ENCODE data around the gene ZNF486. TPM values are rescaled to one million over a fixed set of nuclear protein-coding genes. Genes with fewer than 3 reads are reported as not detected.
"Not testable (repeated sequence)": the region's sequence is repeated elsewhere in the genome, so short reads cannot be mapped to it uniquely, and the experiment has no call there.

The ZNF486 gene
- total and polyA plus RNA-seq, 4 experiments from 2014 or later: 1.7 to 11.7 (median 8.6) TPM

- intact Hi-C loops (cut with micrococcal nuclease): loop anchor here (5.0 kb wide), 1 partner anchor 1221 kb away; the partner anchor contains the start of gene ZNF493
- H3K9me3 ChIP-seq (ENCODE audit: control insufficient read depth in 1 of 2, low read length in 2 of 2); H3K27ac Mint-ChIP-seq; H3K36me3 ChIP-seq (ENCODE audit: insufficient read depth, low read length); POLR2A ChIA-PET (ENCODE audit: partially characterized antibody); H3K27me3 ChIP-seq (ENCODE audit: insufficient read depth, low read length); H3K4me1 ChIP-seq (ENCODE audit: insufficient read depth, low read length); H3K27me3 Mint-ChIP-seq; H3K4me3 Mint-ChIP-seq; H3K4me3 ChIP-seq (ENCODE audit: low read length in 2 of 2); CTCF ChIA-PET (ENCODE audit: partially characterized antibody); H3K27ac ChIP-seq (ENCODE audit: low read depth, low read length); DNase-seq: not testable (repeated sequence)
- peaks cover 38 to 41% of the 10 kb centered on the region in 2 donors for H3K36me3 Mint-ChIP-seq
- H3K4me1 Mint-ChIP-seq: peaks cover 4 to 13% (median 12%) of the 10 kb centered on the region in 4 donors
- peaks cover 0 to 30% (median 4%) of the 10 kb centered on the region in 8 donors for H3K9me3 Mint-ChIP-seq
These were observed 8.8 kb downstream of the ZNF486 start for GRCh38 chr19:20175848-20176247.

- H3K36me3 ChIP-seq (ENCODE audit: insufficient read depth, low read length); H3K4me1 Mint-ChIP-seq; CTCF ChIA-PET (ENCODE audit: partially characterized antibody); H3K27me3 Mint-ChIP-seq; H3K4me3 Mint-ChIP-seq; DNase-seq; H3K27ac ChIP-seq (ENCODE audit: low read depth, low read length); H3K27ac Mint-ChIP-seq; H3K9me3 ChIP-seq (ENCODE audit: control insufficient read depth in 1 of 2, low read length in 2 of 2); H3K4me3 ChIP-seq (ENCODE audit: low read length in 2 of 2); H3K27me3 ChIP-seq (ENCODE audit: insufficient read depth, low read length); POLR2A ChIA-PET (ENCODE audit: partially characterized antibody); H3K4me1 ChIP-seq (ENCODE audit: insufficient read depth, low read length): not testable (repeated sequence)
- H3K36me3 Mint-ChIP-seq: peaks cover 17 to 23% of the 10 kb centered on the region in 2 donors
- H3K9me3 Mint-ChIP-seq: peaks cover 0 to 22% (median 2%) of the 10 kb centered on the region in 8 donors
- intact Hi-C loops (cut with micrococcal nuclease): loop anchor here (5.0 kb wide), 1 partner anchor 1217 kb away; the partner anchor contains the start of gene ZNF493
These were observed 12.9 kb downstream of the ZNF486 start for GRCh38 chr19:20179956-20180355.

GRCh38 chr19:20182222-20182785 lies 15.3 kb downstream of the ZNF486 start:
- Mint-ChIP-seq H3K27ac (no peak overlapping the region), H3K27me3 (no peaks in the 10 kb centered on the region), H3K4me1 (peaks cover 0 to 5% (median 2%) of the 10 kb centered on the region in 4 donors), H3K9me3 (peaks cover 0 to 15% (median 2%) of the 10 kb centered on the region in 8 donors), H3K36me3 (peaks cover 18 to 22% of the 10 kb centered on the region in 2 donors), H3K4me3 (no peak overlapping the region)
- DNase-seq: no peak
- Histone ChIP-seq H3K27ac (ENCODE audit: low read depth, low read length) (no peak overlapping the region), H3K4me1 (ENCODE audit: insufficient read depth, low read length) (no peaks in the 10 kb centered on the region), H3K36me3 (ENCODE audit: insufficient read depth, low read length) (no peaks in the 10 kb centered on the region), H3K4me3 (ENCODE audit: low read length in 2 of 2) (no peak overlapping the region), H3K27me3 (ENCODE audit: insufficient read depth, low read length) (no peaks in the 10 kb centered on the region), H3K9me3 (ENCODE audit: control insufficient read depth in 1 of 2, low read length in 2 of 2) (no peaks in the 10 kb centered on the region)
- CTCF ChIA-PET (ENCODE audit: partially characterized antibody): no interaction called here
- intact Hi-C loops (cut with micrococcal nuclease): no loop called here
- POLR2A ChIA-PET (ENCODE audit: partially characterized antibody): no interaction called here

GRCh38 chr19:20186174-20186573 lies 19.2 kb downstream of the ZNF486 start:
- intact Hi-C loops (cut with micrococcal nuclease): no loop called here
- no peak overlapping the region for H3K27ac Mint-ChIP-seq
- POLR2A ChIA-PET (ENCODE audit: partially characterized antibody): no interaction called here

GRCh38 chr19:20197747-20198146 lies 30.7 kb downstream of the ZNF486 start:
- intact Hi-C loops (cut with micrococcal nuclease): no loop called here
- Histone ChIP-seq H3K9me3 (ENCODE audit: control insufficient read depth in 1 of 2, low read length in 2 of 2) (peaks cover 0 to 16% of the 10 kb centered on the region in 2 donors), H3K36me3 (ENCODE audit: insufficient read depth, low read length) (peaks cover 14% of the 10 kb centered on the region), H3K27me3 (ENCODE audit: insufficient read depth, low read length) (no peaks in the 10 kb centered on the region), H3K27ac (ENCODE audit: low read depth, low read length) (no peak overlapping the region), H3K4me1 (ENCODE audit: insufficient read depth, low read length) (no peaks in the 10 kb centered on the region), H3K4me3 (ENCODE audit: low read length in 2 of 2) (no peak overlapping the region)
- CTCF ChIA-PET (ENCODE audit: partially characterized antibody): no interaction called here
- POLR2A ChIA-PET (ENCODE audit: partially characterized antibody): no interaction called here
- Mint-ChIP-seq H3K27ac (no peak overlapping the region), H3K36me3 (peaks cover 32 to 49% of the 10 kb centered on the region in 2 donors), H3K4me3 (no peak overlapping the region), H3K27me3 (no peaks in the 10 kb centered on the region), H3K4me1 (no peaks in the 10 kb centered on the region), H3K9me3 (peaks cover 9 to 74% (median 54%) of the 10 kb centered on the region in 8 donors)
- no peak for DNase-seq

More at GRCh38 chr19:20186174-20186573, 19.2 kb downstream of the ZNF486 start:
- no peaks in the 10 kb centered on the region for H3K27me3 Mint-ChIP-seq
- DNase-seq: no peak
- H3K36me3 Mint-ChIP-seq: peaks cover 39 to 41% of the 10 kb centered on the region in 2 donors
- peaks cover 0 to 3% (median 0%) of the 10 kb centered on the region in 4 donors for H3K4me1 Mint-ChIP-seq
- H3K36me3 ChIP-seq (ENCODE audit: insufficient read depth, low read length): peaks cover 12% of the 10 kb centered on the region
- CTCF ChIA-PET (ENCODE audit: partially characterized antibody): no interaction called here
- H3K9me3 ChIP-seq (ENCODE audit: control insufficient read depth in 1 of 2, low read length in 2 of 2): no peaks in the 10 kb centered on the region
- H3K9me3 Mint-ChIP-seq: peaks cover 0 to 35% (median 11%) of the 10 kb centered on the region in 8 donors
- H3K27me3 ChIP-seq (ENCODE audit: insufficient read depth, low read length): no peaks in the 10 kb centered on the region
- no peak overlapping the region for H3K4me3 Mint-ChIP-seq
- H3K4me3 ChIP-seq (ENCODE audit: low read length in 2 of 2): no peak overlapping the region
- H3K4me1 ChIP-seq (ENCODE audit: insufficient read depth, low read length): no peaks in the 10 kb centered on the region
- no peak overlapping the region for H3K27ac ChIP-seq (ENCODE audit: low read depth, low read length)

- CTCF ChIA-PET (ENCODE audit: partially characterized antibody): no interaction called here
These were observed 42.0 kb downstream of the ZNF486 start for GRCh38 chr19:20209051-20209450.

GRCh38 chr19:20214366-20214765 lies 47.4 kb downstream of the ZNF486 start:
- CTCF ChIA-PET (ENCODE audit: partially characterized antibody); intact Hi-C loops (cut with micrococcal nuclease); H3K4me1 Mint-ChIP-seq; H3K4me1 ChIP-seq (ENCODE audit: insufficient read depth, low read length); POLR2A ChIA-PET (ENCODE audit: partially characterized antibody); H3K4me3 ChIP-seq (ENCODE audit: low read length in 2 of 2); H3K27ac Mint-ChIP-seq; H3K9me3 ChIP-seq (ENCODE audit: control insufficient read depth in 1 of 2, low read length in 2 of 2); H3K27me3 ChIP-seq (ENCODE audit: insufficient read depth, low read length); DNase-seq; H3K36me3 ChIP-seq (ENCODE audit: insufficient read depth, low read length); H3K27me3 Mint-ChIP-seq; H3K4me3 Mint-ChIP-seq; H3K27ac ChIP-seq (ENCODE audit: low read depth, low read length): not testable (repeated sequence)
- Mint-ChIP-seq H3K36me3 (peaks cover 6 to 10% of the 10 kb centered on the region in 2 donors), H3K9me3 (peaks cover 0 to 43% (median 7%) of the 10 kb centered on the region in 8 donors)

More at GRCh38 chr19:20209051-20209450, 42.0 kb downstream of the ZNF486 start:
- Histone ChIP-seq H3K4me1 (ENCODE audit: insufficient read depth, low read length) (no peaks in the 10 kb centered on the region), H3K27ac (ENCODE audit: low read depth, low read length) (no peak overlapping the region), H3K4me3 (ENCODE audit: low read length in 2 of 2) (no peak overlapping the region), H3K36me3 (ENCODE audit: insufficient read depth, low read length) (no peaks in the 10 kb centered on the region), H3K9me3 (ENCODE audit: control insufficient read depth in 1 of 2, low read length in 2 of 2) (no peaks in the 10 kb centered on the region), H3K27me3 (ENCODE audit: insufficient read depth, low read length) (no peaks in the 10 kb centered on the region)
- H3K36me3 Mint-ChIP-seq: peaks cover 0 to 10% of the 10 kb centered on the region in 2 donors
- POLR2A ChIA-PET (ENCODE audit: partially characterized antibody): no interaction called here
- no peak overlapping the region for H3K27ac Mint-ChIP-seq
- H3K4me3 Mint-ChIP-seq: no peak overlapping the region
- no peaks in the 10 kb centered on the region for H3K27me3 Mint-ChIP-seq
- intact Hi-C loops (cut with micrococcal nuclease): no loop called here
- H3K4me1 Mint-ChIP-seq: no peaks in the 10 kb centered on the region
- DNase-seq: no peak
- H3K9me3 Mint-ChIP-seq: peaks cover 0 to 58% (median 24%) of the 10 kb centered on the region in 8 donors

Measured in CD4-positive, alpha-beta memory T cell (primary cell).